CD4-positive, alpha-beta T cell (primary cell): Measurements from ENCODE around the gene RDH14. TPM values are rescaled to one million over a fixed set of nuclear protein-coding genes. Genes with fewer than 3 reads are reported as not detected.

Source experiments
- ATAC-seq: fragments of 200-7000 bp; cut with Tn5 transposase; one replicate; pipeline ENCODE4 v1.10.0; 2022; ENCODE audit warnings: mild to moderate bottlenecking; ENCODE audit not compliant: poor library complexity
- CTCF ChIA-PET: fragments of 350-600 bp; sonication (Branson Sonifier 250); formaldehyde crosslinking; loops from one replicate; lab custom pipeline; 2021; ENCODE audit warnings: antibody characterized with exemption, inconsistent platforms; lab: Charles Lee
- POLR2A ChIA-PET: fragments of 350-600 bp; sonication (Branson Sonifier 250); formaldehyde crosslinking; loops from one replicate; lab custom pipeline; 2021; ENCODE audit warnings: antibody characterized with exemption, inconsistent platforms; lab: Charles Lee
- DNase-seq, 14 experiments: peaks; one replicate each; pipeline ENCODE4 v3.0.0-alpha.2; 2013 to 2020; ENCODE audit warnings: mixed read lengths in 2 of 14
- H3K27ac ChIP-seq, 2 donors: one replicate each; pipeline versions ENCODE4 v1.5.1 to v1.7.0; 2013; ENCODE audit warnings: low read length in 2 of 2, low read depth in 1 of 2, mild to moderate bottlenecking in 1 of 2
- H3K27me3 ChIP-seq, 2 experiments: 1 replicate in 1 of 2; 2 replicates in 1 of 2; pipeline versions ENCODE4 v1.6.1 to v1.7.0; 2013; ENCODE audit warnings: low read length in 2 of 2, control low read depth in 1 of 2, mild to moderate bottlenecking in 1 of 2, moderate library complexity in 1 of 2; ENCODE audit not compliant: insufficient read depth in 2 of 2, control insufficient read depth in 1 of 2
- H3K36me3 ChIP-seq: one replicate; pipeline ENCODE4 v1.6.1; 2013; ENCODE audit warnings: low read length, control low read depth; ENCODE audit not compliant: insufficient read depth
- H3K4me1 ChIP-seq: one replicate; pipeline ENCODE4 v1.6.1; 2013; ENCODE audit warnings: low read length, control low read depth; ENCODE audit not compliant: insufficient read depth
- H3K4me3 ChIP-seq: one replicate; pipeline ENCODE4 v1.5.1; 2013; ENCODE audit warnings: mild to moderate bottlenecking, low read length, moderate library complexity
- H3K9me3 ChIP-seq, 2 experiments: 1 replicate in 1 of 2; 2 replicates in 1 of 2; pipeline versions ENCODE4 v1.6.1 to v1.7.0; 2013; ENCODE audit warnings: low read length in 2 of 2, mild to moderate bottlenecking in 2 of 2, control low read depth in 1 of 2, moderate library complexity in 1 of 2; ENCODE audit not compliant: control insufficient read depth in 1 of 2, insufficient read depth in 1 of 2
- H3K27ac Mint-ChIP-seq: one replicate; pipeline ENCODE4 v1.8.0; 2020; ENCODE audit warnings: mixed read lengths
- H3K27me3 Mint-ChIP-seq: one replicate; pipeline ENCODE4 v1.8.0; 2021; ENCODE audit warnings: mixed read lengths
- H3K36me3 Mint-ChIP-seq: one replicate; pipeline ENCODE4 v1.8.0; 2021; ENCODE audit warnings: low read depth, mixed read lengths
- H3K4me1 Mint-ChIP-seq: one replicate; pipeline ENCODE4 v1.8.0; 2021; ENCODE audit warnings: low read depth, mixed read lengths
- H3K4me3 Mint-ChIP-seq: one replicate; pipeline ENCODE4 v1.8.0; 2020; ENCODE audit warnings: mild to moderate bottlenecking, mixed read lengths
- H3K9me3 Mint-ChIP-seq: one replicate; pipeline ENCODE4 v1.8.0; 2020; ENCODE audit warnings: mixed read lengths
- CTCF ChIP-seq: fragments of 200-600 bp; IDR thresholded peaks from one replicate; pipeline ENCODE4 v1.8.0; 2022; ENCODE audit warnings: antibody characterized with exemption, mild to moderate bottlenecking
- intact Hi-C, 2 experiments: fragments of 100-400 bp; cut with DNase I in 1 of 2; cut with micrococcal nuclease in 1 of 2; formaldehyde crosslinking; loops; one replicate each; pipeline versions ENCODE4 v1.15.1 to v1.9.0; 2023 to 2025; cut with DNase I, micrococcal nuclease
- total RNA-seq, 174 experiments: library from RNA in 2 of 174; stranded (reverse) in 2 of 174; gene quantifications; one replicate each; pipeline ENCODE4 v1.2.3 and lab custom pipeline; 2021 to 2026

Gene RDH14
- total RNA-seq, 2 experiments from 2014 or later: 11.4 to 12.7 TPM

- Histone ChIP-seq H3K4me3 (no peak overlapping the region), H3K27me3 (no peaks in the 10 kb centered on the region), H3K36me3 (no peaks in the 10 kb centered on the region), H3K9me3 (peaks cover 0 to 13% of the 10 kb centered on the region in 2 experiments), H3K4me1 (no peaks in the 10 kb centered on the region), H3K27ac (no peak overlapping the region)
- Mint-ChIP-seq H3K4me1 (no peaks in the 10 kb centered on the region), H3K36me3 (peaks cover 60% of the 10 kb centered on the region), H3K27me3 (no peaks in the 10 kb centered on the region), H3K9me3 (peaks cover 12% of the 10 kb centered on the region), H3K4me3 (no peak overlapping the region), H3K27ac (no peak overlapping the region)
- ATAC-seq (no peak), DNase-seq (no peak)
- POLR2A ChIA-PET: no interaction called here
- CTCF ChIA-PET: no interaction called here
- intact Hi-C loops: no loop called here
- TF ChIP-seq CTCF: no peak
These were observed 27.6 kb upstream of the RDH14 start for GRCh38 chr2:18588049-18588448.

GRCh38 chr2:18585526-18585925, 25.1 kb upstream of the RDH14 start:
- no peak overlapping the region for H3K27ac Mint-ChIP-seq
- H3K27me3 Mint-ChIP-seq: no peaks in the 10 kb centered on the region
- intact Hi-C loops: no loop called here
- TF ChIP-seq CTCF: no peak
- H3K4me1 Mint-ChIP-seq: no peaks in the 10 kb centered on the region
- no peaks in the 10 kb centered on the region for H3K27me3 ChIP-seq
- no peak overlapping the region for H3K4me3 ChIP-seq
- no peaks in the 10 kb centered on the region for H3K36me3 ChIP-seq
- H3K9me3 Mint-ChIP-seq: peaks cover 14% of the 10 kb centered on the region
- ATAC-seq (no peak), DNase-seq (no peak)
- H3K27ac ChIP-seq: no peak overlapping the region
- H3K36me3 Mint-ChIP-seq: peaks cover 57% of the 10 kb centered on the region
- POLR2A ChIA-PET: no interaction called here
- no peak overlapping the region for H3K4me3 Mint-ChIP-seq
- H3K9me3 ChIP-seq: peaks cover 0 to 13% of the 10 kb centered on the region in 2 experiments
- H3K4me1 ChIP-seq: no peaks in the 10 kb centered on the region
- CTCF ChIA-PET: no interaction called here

- POLR2A ChIA-PET: no interaction called here
- no peaks in the 10 kb centered on the region for H3K27me3 ChIP-seq
- Mint-ChIP-seq H3K4me1 (no peaks in the 10 kb centered on the region), H3K36me3 (peaks cover 55% of the 10 kb centered on the region), H3K4me3 (no peak overlapping the region), H3K27me3 (no peaks in the 10 kb centered on the region), H3K27ac (no peak overlapping the region), H3K9me3 (peaks cover 14% of the 10 kb centered on the region)
- no peak for DNase-seq
- CTCF ChIA-PET: no interaction called here
- no peaks in the 10 kb centered on the region for H3K4me1 ChIP-seq
- no peaks in the 10 kb centered on the region for H3K36me3 ChIP-seq
- no peak overlapping the region for H3K27ac ChIP-seq
- ATAC-seq: no peak
- intact Hi-C loops: no loop called here
- no peak for TF ChIP-seq CTCF
- H3K4me3 ChIP-seq: no peak overlapping the region
- H3K9me3 ChIP-seq: peaks cover 0 to 13% of the 10 kb centered on the region in 2 experiments
These were observed 24.1 kb upstream of the RDH14 start for GRCh38 chr2:18584608-18584954.
